Thyroid gland (tissue), 4 donors: Measurements from ENCODE around the gene BOC. TPM values are rescaled to one million over a fixed set of nuclear protein-coding genes. Genes with fewer than 3 reads are reported as not detected.

Experiments
- DNase-seq, 2 donors: peaks; one replicate each; pipeline ENCODE4 v3.0.0-alpha.2; 2019
- H3K27ac ChIP-seq, 3 donors: fragments of 200-600 bp; sonication (generic); 1 replicate in 2 of 3; 2 replicates in 1 of 3; pipeline ENCODE4 v1.5.1; 2016 to 2019; ENCODE audit warnings: mild to moderate bottlenecking in 1 of 3, moderate library complexity in 1 of 3
- H3K27me3 ChIP-seq: fragments of 200-600 bp; sonication (generic); one replicate; pipeline ENCODE4 v1.5.1; 2019
- H3K36me3 ChIP-seq, 2 donors: fragments of 200-600 bp; sonication (generic); one replicate each; pipeline ENCODE4 v1.5.1; 2016 to 2019
- H3K4me1 ChIP-seq, 2 donors: fragments of 200-600 bp; sonication (generic); one replicate each; pipeline ENCODE4 v1.5.1; 2017 to 2019
- H3K4me3 ChIP-seq, 3 donors: fragments of 200-600 bp; sonication (generic); replicated peaks in 1 of 3; 1 replicate in 2 of 3; 2 replicates in 1 of 3; pipeline ENCODE4 v1.5.1; 2016; ENCODE audit warnings: mild to moderate bottlenecking in 1 of 3
- H3K9me3 ChIP-seq: fragments of 200-600 bp; sonication (generic); one replicate; pipeline ENCODE4 v1.5.1; 2017
- POLR2A ChIP-seq, 2 donors: fragments of 450-650 bp; IDR thresholded peaks; one replicate each; pipeline ENCODE4 v1.6.1; 2017; ENCODE audit warnings: antibody characterized with exemption in 2 of 2, mild to moderate bottlenecking in 2 of 2, moderate library complexity in 1 of 2
- whole genome bisulfite sequencing, 2 donors: methylation state at CpG; one replicate each; pipeline ENCODE4 v1.1.5; 2017; 5-methylcytosine and 5-hydroxymethylcytosine counted together
- intact Hi-C: fragments of 100-400 bp; cut with DNase I; formaldehyde crosslinking; loops from one replicate; pipeline ENCODE4 v1.15.1; 2023
- total RNA-seq, 4 donors: library from RNA; depleted of rRNA; stranded (reverse); fragments of >200 nt; gene quantifications; one replicate each; pipeline ENCODE4 v1.2.3, GENCODE V29; 2016
- TF ChIP-seq, protein P1 (sequence below), 6 experiments: fragments of 200-600 bp in 3 of 6; fragments of 450-650 bp in 3 of 6; sonication (generic) in 3 of 6; IDR thresholded peaks; one replicate each; pipeline ENCODE4 v1.5.1; 2016 to 2019; ENCODE audit warnings: antibody characterized with exemption in 6 of 6, mild to moderate bottlenecking in 2 of 6, inconsistent platforms in 1 of 6, moderate library complexity in 1 of 6

Gene BOC, protein sequence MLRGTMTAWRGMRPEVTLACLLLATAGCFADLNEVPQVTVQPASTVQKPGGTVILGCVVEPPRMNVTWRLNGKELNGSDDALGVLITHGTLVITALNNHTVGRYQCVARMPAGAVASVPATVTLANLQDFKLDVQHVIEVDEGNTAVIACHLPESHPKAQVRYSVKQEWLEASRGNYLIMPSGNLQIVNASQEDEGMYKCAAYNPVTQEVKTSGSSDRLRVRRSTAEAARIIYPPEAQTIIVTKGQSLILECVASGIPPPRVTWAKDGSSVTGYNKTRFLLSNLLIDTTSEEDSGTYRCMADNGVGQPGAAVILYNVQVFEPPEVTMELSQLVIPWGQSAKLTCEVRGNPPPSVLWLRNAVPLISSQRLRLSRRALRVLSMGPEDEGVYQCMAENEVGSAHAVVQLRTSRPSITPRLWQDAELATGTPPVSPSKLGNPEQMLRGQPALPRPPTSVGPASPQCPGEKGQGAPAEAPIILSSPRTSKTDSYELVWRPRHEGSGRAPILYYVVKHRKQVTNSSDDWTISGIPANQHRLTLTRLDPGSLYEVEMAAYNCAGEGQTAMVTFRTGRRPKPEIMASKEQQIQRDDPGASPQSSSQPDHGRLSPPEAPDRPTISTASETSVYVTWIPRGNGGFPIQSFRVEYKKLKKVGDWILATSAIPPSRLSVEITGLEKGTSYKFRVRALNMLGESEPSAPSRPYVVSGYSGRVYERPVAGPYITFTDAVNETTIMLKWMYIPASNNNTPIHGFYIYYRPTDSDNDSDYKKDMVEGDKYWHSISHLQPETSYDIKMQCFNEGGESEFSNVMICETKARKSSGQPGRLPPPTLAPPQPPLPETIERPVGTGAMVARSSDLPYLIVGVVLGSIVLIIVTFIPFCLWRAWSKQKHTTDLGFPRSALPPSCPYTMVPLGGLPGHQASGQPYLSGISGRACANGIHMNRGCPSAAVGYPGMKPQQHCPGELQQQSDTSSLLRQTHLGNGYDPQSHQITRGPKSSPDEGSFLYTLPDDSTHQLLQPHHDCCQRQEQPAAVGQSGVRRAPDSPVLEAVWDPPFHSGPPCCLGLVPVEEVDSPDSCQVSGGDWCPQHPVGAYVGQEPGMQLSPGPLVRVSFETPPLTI
- total RNA-seq: 10 to 100 TPM; 40.2 to 68.3 (median 51.2) TPM

DNA sequence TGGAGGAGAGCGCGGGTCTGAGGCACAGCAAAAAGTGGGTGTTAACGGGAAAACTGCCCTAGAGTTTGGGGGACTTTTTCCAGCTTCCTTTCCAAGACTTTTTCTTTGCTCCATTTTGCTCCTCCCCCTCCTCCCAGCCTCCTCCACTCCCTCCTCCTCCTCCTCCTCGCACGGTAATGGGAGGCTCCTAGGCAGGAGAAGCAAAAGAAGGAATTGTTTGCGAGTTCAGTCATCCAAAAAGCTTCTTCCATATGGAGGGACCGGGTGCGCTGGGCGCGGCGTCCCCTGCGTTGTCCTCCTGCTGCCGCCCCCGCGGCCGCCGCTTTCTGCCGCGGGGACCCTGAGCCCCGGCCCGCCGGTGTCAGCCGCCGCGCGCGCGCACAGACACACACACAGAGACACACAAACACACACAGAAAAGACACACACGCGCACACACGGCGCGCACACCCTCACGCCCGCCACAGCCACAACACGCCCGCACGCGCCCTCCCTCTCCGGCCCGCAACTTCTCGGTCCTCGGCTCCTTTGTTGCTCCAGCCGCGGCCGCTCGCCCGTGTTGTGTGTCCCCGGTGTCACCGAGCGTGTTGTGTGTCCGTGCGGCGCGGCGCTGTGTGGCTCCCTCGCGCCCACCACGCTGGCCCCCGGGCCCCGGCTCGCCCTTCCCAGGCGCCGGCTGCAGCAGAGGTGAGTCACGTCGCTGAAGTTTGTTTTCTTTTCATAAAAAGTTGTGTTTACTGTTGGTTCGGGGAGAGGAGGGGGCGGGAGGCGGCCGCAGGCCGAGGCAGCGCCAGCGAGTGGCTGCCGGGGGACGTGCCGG is at the start of gene BOC:
BOC (plus strand) TSS at position 228 of the 820 bp plus-strand sequence. CDS start 38,246 bp downstream, outside the sequence.
- Histone ChIP-seq H3K27me3 (no peaks in the 10 kb centered on the region), H3K4me1 (peaks cover 21 to 23% of the 10 kb centered on the region in 2 donors), H3K4me3 (peak within 1 kb of the TSS; percentile 73 to 88 (median 75)), H3K9me3 (no peaks in the 10 kb centered on the region), H3K36me3 (peaks cover 0 to 3% of the 10 kb centered on the region in 2 donors), H3K27ac (peak within 1 kb of the TSS; percentile 90 to 98 (median 97))
- 0 to 1% methylated on average over 22 to 45 of the region's 76 CpGs for WGBS, 2 donors
- peak; percentile 28 to 81 for TF ChIP-seq POLR2A (IDR thresholded peaks at IDR 0.05)
- TF ChIP-seq, protein P1, sequence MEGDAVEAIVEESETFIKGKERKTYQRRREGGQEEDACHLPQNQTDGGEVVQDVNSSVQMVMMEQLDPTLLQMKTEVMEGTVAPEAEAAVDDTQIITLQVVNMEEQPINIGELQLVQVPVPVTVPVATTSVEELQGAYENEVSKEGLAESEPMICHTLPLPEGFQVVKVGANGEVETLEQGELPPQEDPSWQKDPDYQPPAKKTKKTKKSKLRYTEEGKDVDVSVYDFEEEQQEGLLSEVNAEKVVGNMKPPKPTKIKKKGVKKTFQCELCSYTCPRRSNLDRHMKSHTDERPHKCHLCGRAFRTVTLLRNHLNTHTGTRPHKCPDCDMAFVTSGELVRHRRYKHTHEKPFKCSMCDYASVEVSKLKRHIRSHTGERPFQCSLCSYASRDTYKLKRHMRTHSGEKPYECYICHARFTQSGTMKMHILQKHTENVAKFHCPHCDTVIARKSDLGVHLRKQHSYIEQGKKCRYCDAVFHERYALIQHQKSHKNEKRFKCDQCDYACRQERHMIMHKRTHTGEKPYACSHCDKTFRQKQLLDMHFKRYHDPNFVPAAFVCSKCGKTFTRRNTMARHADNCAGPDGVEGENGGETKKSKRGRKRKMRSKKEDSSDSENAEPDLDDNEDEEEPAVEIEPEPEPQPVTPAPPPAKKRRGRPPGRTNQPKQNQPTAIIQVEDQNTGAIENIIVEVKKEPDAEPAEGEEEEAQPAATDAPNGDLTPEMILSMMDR (IDR thresholded peaks at IDR 0.05): peak in 1 of 6 experiments; percentile 29
- DNase-seq: peak; percentile 57 to 62
- intact Hi-C loops: no loop called here

DNA sequence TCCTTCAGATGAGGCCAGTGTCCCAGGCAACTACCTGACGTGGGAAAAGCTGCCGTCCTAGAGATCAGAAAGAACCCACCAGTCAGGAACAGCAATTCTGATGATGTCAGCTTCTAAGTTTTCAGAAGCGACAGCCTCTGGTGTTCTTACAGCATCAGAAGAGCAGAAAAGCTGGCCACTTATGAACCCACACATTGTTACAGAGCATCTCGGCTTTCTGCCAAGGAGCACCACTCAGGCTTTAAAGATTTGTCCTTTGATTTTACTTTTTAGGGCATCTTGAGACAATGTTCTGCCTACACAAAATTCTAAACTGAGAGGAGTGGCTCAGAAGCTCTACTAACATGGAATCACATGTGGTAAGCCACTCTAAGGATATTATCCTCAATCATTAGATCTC is 49.7 kb upstream of the BOC start:
- H3K27me3 ChIP-seq: no peaks in the 10 kb centered on the region
- intact Hi-C loops: no loop called here
- 29 to 50% methylated on average over 4 of the region's 4 CpGs for WGBS, 2 donors
- no peaks in the 10 kb centered on the region for H3K9me3 ChIP-seq
- no peak overlapping the region for H3K4me3 ChIP-seq
- peak overlapping the region; percentile 45 to 61 (median 51) for H3K27ac ChIP-seq
- no peaks in the 10 kb centered on the region for H3K36me3 ChIP-seq
- TF ChIP-seq POLR2A (IDR thresholded peaks at IDR 0.05): no peak
- TF ChIP-seq, protein P1 (IDR thresholded peaks at IDR 0.05): no peak
- peaks cover 15 to 20% of the 10 kb centered on the region in 2 donors for H3K4me1 ChIP-seq
- peak; percentile 79 to 84 for DNase-seq

DNA sequence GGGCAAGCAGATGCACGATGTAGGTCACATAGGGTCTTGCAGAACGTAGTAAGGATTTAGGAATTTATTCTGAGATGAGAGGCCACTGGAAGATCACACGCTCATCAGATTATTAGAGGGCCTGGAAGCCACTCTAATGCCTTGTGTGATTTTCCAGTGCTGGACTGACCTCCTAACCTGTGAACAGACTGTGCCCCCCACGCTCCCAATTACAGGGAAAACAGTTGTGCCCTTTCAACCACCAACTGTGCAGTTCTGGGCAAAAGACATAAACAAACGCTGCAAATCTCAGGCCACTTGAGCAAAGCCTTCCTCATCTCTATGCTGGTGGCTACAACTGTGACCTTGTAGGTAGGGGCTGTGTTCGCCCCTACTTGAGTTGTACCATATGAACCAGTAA is 48.2 kb upstream of the BOC start:
- DNase-seq: no peak
- 88 to 93% methylated on average over 6 of the region's 6 CpGs for WGBS, 2 donors
- Histone ChIP-seq H3K4me1 (peaks cover 26 to 29% of the 10 kb centered on the region in 2 donors), H3K27me3 (no peaks in the 10 kb centered on the region), H3K9me3 (no peaks in the 10 kb centered on the region), H3K36me3 (no peaks in the 10 kb centered on the region), H3K27ac (no peak overlapping the region), H3K4me3 (no peak overlapping the region)
- intact Hi-C loops: no loop called here
- TF ChIP-seq, protein P1 (IDR thresholded peaks at IDR 0.05): no peak
- TF ChIP-seq POLR2A (IDR thresholded peaks at IDR 0.05): no peak

DNA sequence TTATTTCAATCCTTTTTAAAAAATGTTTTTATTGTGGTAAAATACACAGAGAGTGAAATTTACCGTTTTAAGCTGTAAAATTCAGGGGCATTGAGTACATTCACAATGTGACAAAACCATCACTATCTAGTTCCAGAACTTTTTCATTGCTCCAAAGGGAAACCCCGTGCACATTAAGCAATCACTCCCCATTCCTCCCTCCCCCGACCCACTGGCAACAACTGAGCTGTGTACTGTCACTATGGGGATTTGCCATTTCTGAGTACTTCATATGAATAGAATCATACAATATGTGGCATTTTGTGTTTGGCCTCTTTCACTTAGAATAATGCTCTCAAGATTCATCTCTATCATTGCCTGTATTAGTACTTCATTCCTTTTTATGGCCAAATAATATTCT is 45.5 kb upstream of the BOC start:
- DNase-seq: no peak
- no peaks in the 10 kb centered on the region for H3K9me3 ChIP-seq
- WGBS, 2 donors: 69 to 87% methylated on average over 3 of the region's 3 CpGs
- H3K27me3 ChIP-seq: no peaks in the 10 kb centered on the region
- peaks cover 30 to 34% of the 10 kb centered on the region in 2 donors for H3K4me1 ChIP-seq
- no peak overlapping the region for H3K4me3 ChIP-seq
- intact Hi-C loops: no loop called here
- H3K36me3 ChIP-seq: no peaks in the 10 kb centered on the region
- TF ChIP-seq, protein P1 (IDR thresholded peaks at IDR 0.05): no peak
- no peak overlapping the region for H3K27ac ChIP-seq
